ENCODE results near the gene ATP8B3. TPM values are rescaled to one million over a fixed set of nuclear protein-coding genes. Genes with fewer than 3 reads are reported as not detected.

The ATP8B3 gene
- polyA plus RNA-seq, 2 of the 4 experiments (the other 2 are of a cell fraction) = 2.7 to 3.9 TPM

DNA sequence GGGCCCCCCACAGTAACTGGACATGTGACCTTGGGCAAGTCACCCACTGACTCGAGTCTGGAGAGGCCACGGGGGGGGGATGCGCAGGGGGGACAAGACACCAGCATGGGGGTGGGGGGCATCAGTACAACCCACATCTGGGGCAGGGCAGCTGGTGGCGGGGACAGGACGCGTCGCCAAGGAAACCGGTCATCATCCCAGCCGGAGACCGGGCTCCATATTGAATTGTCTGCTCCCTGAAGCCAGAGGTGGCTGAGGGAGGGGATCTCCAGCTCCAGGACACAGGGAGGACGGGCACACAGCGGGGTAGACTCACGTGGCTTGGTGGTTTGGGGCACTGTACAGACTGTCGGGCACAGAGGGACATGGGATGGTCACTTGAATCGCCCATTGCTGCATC, 47.3 kb downstream of the ATP8B3 start (continued):
- TF ChIP-seq CHD2 (IDR thresholded peaks at IDR 0.05; ENCODE audit: low read length, partially characterized antibody) = no peak

DNA sequence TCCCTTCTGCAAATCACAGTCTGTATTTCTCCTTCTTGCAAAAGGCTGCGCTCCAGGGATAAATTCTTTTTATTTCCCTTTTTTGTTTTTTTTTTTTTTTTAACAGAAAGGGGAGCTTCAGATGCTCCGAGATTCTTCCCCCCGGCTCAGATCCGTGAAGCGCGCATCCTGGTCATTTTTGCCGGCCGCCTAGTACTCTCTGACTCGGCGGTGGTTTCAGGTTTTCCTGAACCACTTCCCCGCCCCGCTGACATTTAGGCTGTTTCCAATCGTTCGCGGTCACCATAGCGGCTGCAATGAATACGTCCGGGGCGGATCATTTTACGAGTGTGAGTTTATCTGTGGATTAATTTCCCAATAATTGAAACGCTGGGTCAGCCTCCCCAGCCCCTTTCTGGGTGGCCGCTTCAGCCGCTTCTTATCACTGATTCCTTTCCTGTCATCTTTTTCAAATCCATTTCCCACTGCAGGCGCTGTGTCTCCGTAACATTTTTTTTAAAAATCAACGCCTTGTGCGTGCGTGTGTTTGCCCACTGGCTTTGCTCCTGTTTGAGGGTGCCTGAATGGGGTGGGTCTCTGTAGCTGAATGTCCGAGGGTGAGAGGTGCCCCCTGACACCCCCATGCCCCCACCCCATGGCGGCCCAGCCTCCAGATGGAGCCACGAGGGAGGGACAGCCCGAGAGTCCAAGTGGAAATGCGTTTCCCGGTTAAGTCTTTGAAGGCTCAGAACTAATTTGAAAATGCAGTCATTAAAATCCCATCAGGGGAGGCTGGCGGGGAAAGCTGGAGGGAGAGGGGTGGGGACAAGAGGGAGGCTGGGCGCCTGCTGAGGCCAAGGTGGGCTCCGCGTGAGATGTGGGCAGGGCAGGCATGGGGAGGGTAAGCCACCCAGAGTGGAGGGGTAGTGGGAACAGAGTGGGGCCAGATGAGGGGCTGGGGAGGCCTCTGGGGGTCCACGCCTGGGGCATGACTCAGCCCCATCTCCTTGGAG, 48.1 kb downstream of the ATP8B3 start:
- H3K4me3 ChIP-seq = no peak overlapping the region

DNA sequence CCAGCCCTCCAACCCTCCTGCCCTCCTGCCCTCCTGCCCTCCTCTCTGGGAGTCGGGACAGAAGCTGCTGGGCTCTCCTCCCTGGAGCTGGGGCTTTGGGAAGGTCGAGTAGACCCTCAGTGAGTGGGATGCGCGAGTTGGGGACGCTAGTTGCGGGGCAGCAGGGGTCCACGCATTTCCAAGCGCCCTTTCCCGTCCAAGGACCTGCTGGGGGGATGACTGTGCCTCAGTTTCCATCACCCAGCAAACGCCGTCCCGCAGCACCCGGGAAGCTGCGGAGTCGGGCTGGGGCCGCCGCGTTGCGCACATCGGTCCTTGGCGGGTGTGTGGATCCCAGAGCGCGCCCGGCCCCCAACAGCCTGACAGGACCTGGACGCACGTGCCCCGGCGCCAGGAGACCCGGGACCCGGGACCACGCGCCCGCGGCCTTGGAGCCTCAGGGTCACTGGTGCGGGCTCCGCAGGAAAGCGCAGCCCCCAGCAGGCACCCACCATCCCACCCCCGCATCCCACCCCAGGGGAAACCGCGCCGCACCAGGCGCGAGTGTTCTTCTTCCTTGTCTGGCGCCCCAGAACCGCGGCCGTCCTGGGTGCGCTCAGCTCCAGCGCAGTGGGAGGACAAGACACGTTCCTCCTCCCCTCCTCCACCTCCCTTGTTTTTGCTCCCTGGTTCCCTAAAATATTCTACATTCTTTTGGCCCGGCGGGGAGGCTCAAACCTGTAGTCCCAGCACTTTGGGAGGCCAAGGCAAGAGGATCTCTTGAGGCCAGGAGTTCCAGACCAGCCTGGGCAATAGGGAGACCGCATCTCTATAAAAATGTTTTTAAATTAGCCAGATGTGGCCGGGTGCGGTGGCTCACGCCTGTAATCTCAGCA, 49.6 kb downstream of the ATP8B3 start:
- TF ChIP-seq TFCP2L1 (CRISPR knock-in tag; IDR thresholded peaks at IDR 0.05) (no peak), HOXA7 (CRISPR knock-in tag; IDR thresholded peaks at IDR 0.05) (no peak), ZNF302 (CRISPR knock-in tag; IDR thresholded peaks at IDR 0.05) (no peak), SREBF2 (IDR thresholded peaks at IDR 0.05) (no peak), BHLHE40 (IDR thresholded peaks at IDR 0.05; ENCODE audit: low read depth, low read length) (no peak), PHF8 (IDR thresholded peaks at IDR 0.05; ENCODE audit: borderline replicate concordance, low read depth) (no peak), EHMT2 (IDR thresholded peaks at IDR 0.05; ENCODE audit: low read depth) (no peak), ZFP36 (IDR thresholded peaks at IDR 0.05; ENCODE audit: borderline replicate concordance, partially characterized antibody) (no peak), ZSCAN20 (CRISPR knock-in tag; IDR thresholded peaks at IDR 0.05) (no peak), RCOR1 (IDR thresholded peaks at IDR 0.05; ENCODE audit: low read depth, low read length) (no peak), CBX2 (IDR thresholded peaks at IDR 0.05; ENCODE audit: borderline replicate concordance, low read depth) (no peak)
- TF ChIP-seq, protein P1, sequence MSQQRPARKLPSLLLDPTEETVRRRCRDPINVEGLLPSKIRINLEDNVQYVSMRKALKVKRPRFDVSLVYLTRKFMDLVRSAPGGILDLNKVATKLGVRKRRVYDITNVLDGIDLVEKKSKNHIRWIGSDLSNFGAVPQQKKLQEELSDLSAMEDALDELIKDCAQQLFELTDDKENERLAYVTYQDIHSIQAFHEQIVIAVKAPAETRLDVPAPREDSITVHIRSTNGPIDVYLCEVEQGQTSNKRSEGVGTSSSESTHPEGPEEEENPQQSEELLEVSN (IDR thresholded peaks at IDR 0.05; ENCODE audit: borderline replicate concordance, low read depth) = no peak
- TF ChIP-seq, protein P2, sequence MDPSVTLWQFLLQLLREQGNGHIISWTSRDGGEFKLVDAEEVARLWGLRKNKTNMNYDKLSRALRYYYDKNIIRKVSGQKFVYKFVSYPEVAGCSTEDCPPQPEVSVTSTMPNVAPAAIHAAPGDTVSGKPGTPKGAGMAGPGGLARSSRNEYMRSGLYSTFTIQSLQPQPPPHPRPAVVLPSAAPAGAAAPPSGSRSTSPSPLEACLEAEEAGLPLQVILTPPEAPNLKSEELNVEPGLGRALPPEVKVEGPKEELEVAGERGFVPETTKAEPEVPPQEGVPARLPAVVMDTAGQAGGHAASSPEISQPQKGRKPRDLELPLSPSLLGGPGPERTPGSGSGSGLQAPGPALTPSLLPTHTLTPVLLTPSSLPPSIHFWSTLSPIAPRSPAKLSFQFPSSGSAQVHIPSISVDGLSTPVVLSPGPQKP (IDR thresholded peaks at IDR 0.05; ENCODE audit: low read depth, low read length) = no peak
- TF ChIP-seq, protein P3, sequence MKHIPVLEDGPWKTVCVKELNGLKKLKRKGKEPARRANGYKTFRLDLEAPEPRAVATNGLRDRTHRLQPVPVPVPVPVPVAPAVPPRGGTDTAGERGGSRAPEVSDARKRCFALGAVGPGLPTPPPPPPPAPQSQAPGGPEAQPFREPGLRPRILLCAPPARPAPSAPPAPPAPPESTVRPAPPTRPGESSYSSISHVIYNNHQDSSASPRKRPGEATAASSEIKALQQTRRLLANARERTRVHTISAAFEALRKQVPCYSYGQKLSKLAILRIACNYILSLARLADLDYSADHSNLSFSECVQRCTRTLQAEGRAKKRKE (CRISPR knock-in tag; IDR thresholded peaks at IDR 0.05; ENCODE audit: low read depth) = no peak
- TF ChIP-seq, protein P4, sequence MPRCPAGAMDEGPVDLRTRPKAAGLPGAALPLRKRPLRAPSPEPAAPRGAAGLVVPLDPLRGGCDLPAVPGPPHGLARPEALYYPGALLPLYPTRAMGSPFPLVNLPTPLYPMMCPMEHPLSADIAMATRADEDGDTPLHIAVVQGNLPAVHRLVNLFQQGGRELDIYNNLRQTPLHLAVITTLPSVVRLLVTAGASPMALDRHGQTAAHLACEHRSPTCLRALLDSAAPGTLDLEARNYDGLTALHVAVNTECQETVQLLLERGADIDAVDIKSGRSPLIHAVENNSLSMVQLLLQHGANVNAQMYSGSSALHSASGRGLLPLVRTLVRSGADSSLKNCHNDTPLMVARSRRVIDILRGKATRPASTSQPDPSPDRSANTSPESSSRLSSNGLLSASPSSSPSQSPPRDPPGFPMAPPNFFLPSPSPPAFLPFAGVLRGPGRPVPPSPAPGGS (IDR thresholded peaks at IDR 0.05) = no peak
- TF ChIP-seq, protein P5, sequence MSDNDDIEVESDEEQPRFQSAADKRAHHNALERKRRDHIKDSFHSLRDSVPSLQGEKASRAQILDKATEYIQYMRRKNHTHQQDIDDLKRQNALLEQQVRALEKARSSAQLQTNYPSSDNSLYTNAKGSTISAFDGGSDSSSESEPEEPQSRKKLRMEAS (IDR thresholded peaks at IDR 0.05) = no peak
- 18% methylated on average over 11 of the region's 56 CpGs for WGBS (ENCODE audit: missing lambda C conversion rate)
- H3K4me1 ChIP-seq = peaks cover 6% of the 10 kb centered on the region; the same call in 2 of the 3 replicates
- H3K4me3 ChIP-seq = no peak overlapping the region
- H3K27ac ChIP-seq = no peak overlapping the region
- ChIA-PET CTCF (interaction anchor here (0.9 to 2.0 kb wide), 2 partner anchors 33 to 90 kb away, joined by 3 to 6 read pairs; no protein-coding TSS in a partner anchor), POLR2A (no interaction called here)
- DNase-seq (ENCODE audit: low read depth in 1 of 2, low spot score in 1 of 2) (no peak), ATAC-seq (no peak), FAIRE-seq (no peak)
- no peak overlapping the region for H3K4me2 ChIP-seq
- H3K9me3 ChIP-seq = no peaks in the 10 kb centered on the region

More for the DNA sequence above, 48.1 kb downstream of the ATP8B3 start:
- FAIRE-seq (no peak), DNase-seq (ENCODE audit: low read depth in 1 of 2, low spot score in 1 of 2) (no peak), ATAC-seq (no peak)
- WGBS (ENCODE audit: missing lambda C conversion rate) = 18% methylated on average over 33 of the region's 39 CpGs
- POLR2A ChIA-PET = no interaction called here
- CTCF ChIA-PET = interaction anchor here (0.7 to 5.9 kb wide), 9 partner anchors 9 to 99 kb away, joined by 3 to 66 read pairs (median 3); no protein-coding TSS in a partner anchor
- Histone ChIP-seq H3K4me1 (no peaks in the 10 kb centered on the region), H3K4me2 (peak overlapping the region; percentile 16; the same call in 2 of the 3 replicates), H3K9me3 (no peaks in the 10 kb centered on the region), H3K27ac (no peak overlapping the region)
- TF ChIP-seq MYC (IDR thresholded peaks at IDR 0.05; ENCODE audit: borderline replicate concordance, low read length) (no peak), MAFK (IDR thresholded peaks at IDR 0.05; ENCODE audit: partially characterized antibody) (no peak), FOSL2 (IDR thresholded peaks at IDR 0.05) (no peak), FOSL2 (CRISPR knock-in tag; IDR thresholded peaks at IDR 0.05) (no peak)
